ENCODE measurements around the gene TMEM187.

GRCh38 chrX:153993978-153994377 lies 21.4 kb downstream of the TMEM187 start:
- TF ChIP-seq CTCF (IDR thresholded peaks at IDR 0.05 in 8 of 11, conservative IDR thresholded peaks at IDR 0.05 in 3 of 11) (no peak), POLR2A (IDR thresholded peaks at IDR 0.05) (no peak)

Measured in spleen (tissue), 7 donors.